Lung (tissue), 12 donors: ENCODE data around the gene FOXP1. TPM values are rescaled to one million over a fixed set of nuclear protein-coding genes. Genes with fewer than 3 reads are reported as not detected.

Source experiments
- ATAC-seq: fragments of 200-7000 bp; cut with Tn5 transposase; one replicate; pipeline ENCODE4 v1.9.1; 2020; ENCODE audit warnings: moderate number of reproducible peaks; ENCODE audit not compliant: insufficient read depth, low FRiP score
- DNase-seq, 3 donors: peaks; one replicate each; pipeline ENCODE4 v3.0.0-alpha.2; 2013 to 2017
- H3K27ac ChIP-seq, 2 donors: one replicate each; pipeline ENCODE4 v1.5.1; 2013; ENCODE audit warnings: mild to moderate bottlenecking in 2 of 2, moderate library complexity in 2 of 2, control low read depth in 1 of 2, inconsistent platforms in 1 of 2, low read depth in 1 of 2, low read length in 1 of 2
- H3K27me3 ChIP-seq, 3 donors: one replicate each; pipeline ENCODE4 v1.5.1; 2013; ENCODE audit warnings: low read length in 2 of 3; ENCODE audit not compliant: control insufficient read depth in 3 of 3, insufficient read depth in 3 of 3
- H3K36me3 ChIP-seq, 4 donors: one replicate each; pipeline ENCODE4 v1.5.1; 2013; ENCODE audit warnings: low read length in 4 of 4, mild to moderate bottlenecking in 1 of 4, moderate library complexity in 1 of 4; ENCODE audit not compliant: control insufficient read depth in 4 of 4, insufficient read depth in 4 of 4
- H3K4me1 ChIP-seq, 5 donors: one replicate each; pipeline ENCODE4 v1.5.1; 2013; ENCODE audit warnings: low read length in 5 of 5, mild to moderate bottlenecking in 2 of 5, moderate library complexity in 1 of 5; ENCODE audit not compliant: control insufficient read depth in 5 of 5, insufficient read depth in 5 of 5
- H3K4me3 ChIP-seq: one replicate; pipeline ENCODE4 v1.5.1; 2013; ENCODE audit warnings: mild to moderate bottlenecking, control low read depth, moderate library complexity
- H3K9ac ChIP-seq, 2 donors: one replicate each; pipeline ENCODE4 v1.5.1; 2013; ENCODE audit warnings: low read length in 2 of 2, control low read depth in 1 of 2; ENCODE audit not compliant: insufficient read depth in 1 of 2
- H3K9me3 ChIP-seq, 4 donors: one replicate each; pipeline ENCODE4 v1.5.1; 2013; ENCODE audit warnings: low read length in 3 of 4, mild to moderate bottlenecking in 1 of 4, moderate library complexity in 1 of 4; ENCODE audit not compliant: control insufficient read depth in 4 of 4, insufficient read depth in 3 of 4
- WGBS, 2 donors: extraction: QIAGEN DNeasy Blood & Tissue Kit; methylation state at CpG; one replicate each; pipeline ENCODE4 v1.1.7; 2013; 5-methylcytosine and 5-hydroxymethylcytosine counted together
- polyA plus RNA-seq, 2 donors: library from polyadenylated mRNA; stranded (reverse); fragments of 200-250 nt; gene quantifications; one replicate each; pipeline ENCODE4 v1.2.1, GENCODE V29; 2013
- total RNA-seq, 2 donors: library from RNA; depleted of rRNA in 1 of 2; stranded (reverse); fragments of >200 nt in 1 of 2; gene quantifications; one replicate each; pipeline ENCODE4 v1.2.1, GENCODE V29; 2014 to 2021
- TF ChIP-seq, protein P1 (sequence below): IDR thresholded peaks from 2 replicates; pipeline ENCODE4 v1.5.1; 2012; ENCODE audit warnings: mild to moderate bottlenecking; ENCODE audit errors: control extremely low read depth, extremely low read depth
- donor health status: control.
- donor health status: control.
- donor health status: Bipolar disorder and iron deficiency.
- donor health status: healthy.
- donor health status: DM: yes; HTN: yes; CAD: no.

Gene FOXP1
- total and polyA plus RNA-seq, 4 donors: 13.8 to 287 (median 73.9) TPM

DNA sequence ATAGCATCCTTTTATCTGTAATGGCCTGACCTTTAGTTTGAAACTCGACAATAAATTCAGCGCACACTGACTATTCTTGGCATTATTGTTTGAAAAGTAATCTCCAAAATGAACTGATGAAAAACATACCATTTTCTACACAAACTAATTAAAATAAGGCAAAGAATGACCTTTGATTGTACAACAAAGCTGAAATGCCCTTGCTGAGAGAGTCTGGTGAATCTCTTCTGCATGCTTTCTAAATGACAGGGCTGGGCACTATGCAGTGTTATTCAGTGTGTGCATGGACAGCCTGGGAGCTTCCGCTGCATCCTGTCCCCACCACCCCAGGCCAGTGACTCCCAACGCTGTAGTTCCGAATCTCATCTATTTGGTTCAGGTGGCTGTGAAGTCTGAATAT, 530.8 kb downstream of the FOXP1 start:
- no peak for ATAC-seq
- no peak overlapping the region for H3K9ac ChIP-seq
- H3K4me3 ChIP-seq: no peak overlapping the region
- H3K27ac ChIP-seq: peak overlapping the region; percentile 24 to 62
- H3K27me3 ChIP-seq: no peaks in the 10 kb centered on the region
- peaks cover 0 to 13% (median 6%) of the 10 kb centered on the region in 4 donors for H3K36me3 ChIP-seq
- H3K9me3 ChIP-seq: peaks cover 0 to 4% (median 0%) of the 10 kb centered on the region in 4 donors
- TF ChIP-seq, protein P1, sequence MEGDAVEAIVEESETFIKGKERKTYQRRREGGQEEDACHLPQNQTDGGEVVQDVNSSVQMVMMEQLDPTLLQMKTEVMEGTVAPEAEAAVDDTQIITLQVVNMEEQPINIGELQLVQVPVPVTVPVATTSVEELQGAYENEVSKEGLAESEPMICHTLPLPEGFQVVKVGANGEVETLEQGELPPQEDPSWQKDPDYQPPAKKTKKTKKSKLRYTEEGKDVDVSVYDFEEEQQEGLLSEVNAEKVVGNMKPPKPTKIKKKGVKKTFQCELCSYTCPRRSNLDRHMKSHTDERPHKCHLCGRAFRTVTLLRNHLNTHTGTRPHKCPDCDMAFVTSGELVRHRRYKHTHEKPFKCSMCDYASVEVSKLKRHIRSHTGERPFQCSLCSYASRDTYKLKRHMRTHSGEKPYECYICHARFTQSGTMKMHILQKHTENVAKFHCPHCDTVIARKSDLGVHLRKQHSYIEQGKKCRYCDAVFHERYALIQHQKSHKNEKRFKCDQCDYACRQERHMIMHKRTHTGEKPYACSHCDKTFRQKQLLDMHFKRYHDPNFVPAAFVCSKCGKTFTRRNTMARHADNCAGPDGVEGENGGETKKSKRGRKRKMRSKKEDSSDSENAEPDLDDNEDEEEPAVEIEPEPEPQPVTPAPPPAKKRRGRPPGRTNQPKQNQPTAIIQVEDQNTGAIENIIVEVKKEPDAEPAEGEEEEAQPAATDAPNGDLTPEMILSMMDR: no peak
- H3K4me1 ChIP-seq: peaks cover 13 to 68% (median 46%) of the 10 kb centered on the region in 5 donors
- WGBS, 2 donors: 69 to 79% methylated on average over 5 of the region's 5 CpGs
- DNase-seq: peak in 1 of 3 donors; percentile 67

DNA sequence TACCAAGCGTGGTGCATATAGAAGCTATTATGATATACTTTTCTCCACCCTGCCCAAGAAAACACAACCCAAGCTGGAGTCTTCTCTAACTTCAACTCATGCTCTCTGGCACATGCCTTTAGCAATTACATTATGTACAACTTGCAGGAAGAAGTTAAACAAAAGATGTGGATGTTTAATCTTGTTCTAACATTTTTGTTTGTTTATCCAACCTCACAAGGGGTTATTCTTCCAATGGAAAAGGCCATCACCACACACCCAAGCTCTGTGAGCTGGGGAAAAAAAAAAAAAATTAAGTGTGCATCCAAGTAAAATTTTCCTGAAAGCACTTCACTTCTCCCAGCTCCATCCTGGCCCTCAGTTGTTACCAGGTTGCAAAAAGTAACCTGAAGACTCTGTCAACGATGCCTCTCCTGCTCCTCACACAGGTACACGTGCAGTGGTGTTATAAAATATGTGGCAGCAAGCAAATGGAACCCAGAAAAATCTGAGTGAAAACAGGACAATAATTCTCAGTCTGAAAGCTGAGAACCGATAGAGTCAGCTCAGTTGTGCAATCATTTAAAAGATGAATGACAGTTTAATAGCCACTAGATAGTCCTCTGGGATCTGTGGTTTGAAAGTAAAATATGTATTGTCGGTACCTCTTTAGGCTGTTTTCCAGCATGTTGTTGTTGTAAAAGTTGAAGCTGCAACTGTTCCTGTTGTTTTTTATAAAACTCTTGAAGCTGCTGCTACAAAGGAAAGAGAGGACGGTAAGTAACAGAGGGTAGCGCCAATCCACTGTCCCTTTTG, 531.4 kb downstream of the FOXP1 start:
- H3K4me1 ChIP-seq: peaks cover 11 to 70% (median 46%) of the 10 kb centered on the region in 5 donors
- no peak overlapping the region for H3K9ac ChIP-seq
- H3K27me3 ChIP-seq: no peaks in the 10 kb centered on the region
- TF ChIP-seq, protein P1: no peak
- H3K9me3 ChIP-seq: peaks cover 0 to 4% (median 0%) of the 10 kb centered on the region in 4 donors
- ATAC-seq: no peak
- peak overlapping the region; percentile 24 to 46 for H3K27ac ChIP-seq
- H3K4me3 ChIP-seq: no peak overlapping the region
- no peak for DNase-seq
- H3K36me3 ChIP-seq: peaks cover 0 to 13% (median 6%) of the 10 kb centered on the region in 4 donors
- 55 to 60% methylated on average over 7 of the region's 7 CpGs for WGBS, 2 donors

DNA sequence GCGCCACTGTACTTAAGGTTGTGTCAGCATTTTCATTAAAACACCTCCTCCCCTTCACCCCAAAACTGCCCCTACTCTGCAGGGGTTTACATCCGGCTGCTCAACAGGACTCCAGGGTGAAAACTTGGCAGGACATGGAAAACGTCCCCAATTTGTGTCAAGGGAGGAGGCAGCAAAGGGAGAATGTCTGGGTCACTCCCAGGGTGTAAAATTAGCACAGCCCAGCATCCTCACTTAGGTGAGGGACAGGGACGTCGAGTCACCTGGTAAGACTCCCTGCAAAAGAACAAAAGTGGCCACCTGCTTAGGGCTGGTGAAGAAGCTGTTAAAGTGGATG, 532.3 kb downstream of the FOXP1 start:
- ATAC-seq (no peak), DNase-seq (no peak)
- TF ChIP-seq, protein P1: no peak
- no peak overlapping the region for H3K9ac ChIP-seq
- H3K4me3 ChIP-seq: no peak overlapping the region
- peaks cover 3 to 20% (median 12%) of the 10 kb centered on the region in 4 donors for H3K36me3 ChIP-seq
- WGBS, 2 donors: 69 to 75% methylated on average over 5 of the region's 5 CpGs
- H3K27me3 ChIP-seq: no peaks in the 10 kb centered on the region
- peaks cover 15 to 70% (median 46%) of the 10 kb centered on the region in 5 donors for H3K4me1 ChIP-seq
- H3K9me3 ChIP-seq: peaks cover 0 to 4% (median 0%) of the 10 kb centered on the region in 4 donors
- H3K27ac ChIP-seq: peak overlapping the region in 1 of 2 donors; percentile 35
